GM21825 (cell line): ENCODE results near the gene WDR4.
"Not testable (repeated sequence)": the region's sequence is repeated elsewhere in the genome, so short reads cannot be mapped to it uniquely, and the experiment has no call there.

ENCODE experiments used
- ATAC-seq: cut with Tn5 transposase; IDR thresholded peaks from one replicate; pipeline ENCODE4 v1.9.1; 2021; ENCODE audit warnings: mild to moderate bottlenecking, moderate library complexity; ENCODE audit not compliant: unreplicated experiment

WDR4 gene

GRCh38 chr21:42841156-42841915, 38.0 kb downstream of the WDR4 start:
- no peak for ATAC-seq

GRCh38 chr21:42840411-42841155, 38.8 kb downstream of the WDR4 start:
- ATAC-seq: no peak

- no peak for ATAC-seq
These were observed 39.8 kb downstream of the WDR4 start for GRCh38 chr21:42839271-42840231.

- not testable (repeated sequence) for ATAC-seq
These were observed 41.1 kb downstream of the WDR4 start for GRCh38 chr21:42838212-42838690.

- no peak for ATAC-seq
These were observed 41.7 kb downstream of the WDR4 start for GRCh38 chr21:42837421-42838211.

GRCh38 chr21:42836767-42837301, 42.5 kb downstream of the WDR4 start:
- no peak for ATAC-seq

- ATAC-seq: no peak
These were observed 43.0 kb downstream of the WDR4 start for GRCh38 chr21:42836402-42836666.

GRCh38 chr21:42835611-42836401, 43.5 kb downstream of the WDR4 start:
- no peak for ATAC-seq

- no peak for ATAC-seq
These were observed 44.1 kb downstream of the WDR4 start for GRCh38 chr21:42835211-42835610.

- no peak for ATAC-seq
These were observed 44.6 kb downstream of the WDR4 start for GRCh38 chr21:42834726-42835191.

GRCh38 chr21:42833859-42834725, 45.2 kb downstream of the WDR4 start:
- no peak for ATAC-seq

GRCh38 chr21:42833439-42833815, 45.9 kb downstream of the WDR4 start:
- peak; percentile 49 for ATAC-seq

GRCh38 chr21:42832321-42832630, 47.1 kb downstream of the WDR4 start:
- not testable (repeated sequence) for ATAC-seq

GRCh38 chr21:42830456-42831455, 48.6 kb downstream of the WDR4 start:
- ATAC-seq: no peak

- ATAC-seq: no peak
These were observed 49.4 kb downstream of the WDR4 start for GRCh38 chr21:42829954-42830353.

GRCh38 chr21:42829417-42829816, 49.9 kb downstream of the WDR4 start:
- no peak for ATAC-seq

GRCh38 chr21:42827588-42827987, 51.8 kb downstream of the WDR4 start:
- no peak for ATAC-seq
